H9 (cell line): ENCODE data around the gene CAPG. TPM values are rescaled to one million over a fixed set of nuclear protein-coding genes. Genes with fewer than 3 reads are reported as not detected.

Experiments used
- DNase-seq: peaks from one replicate; pipeline ENCODE4 v3.0.0-alpha.2; 2017
- H2AFZ ChIP-seq: one replicate; pipeline ENCODE4 v1.6.1; 2013; ENCODE audit warnings: mild to moderate bottlenecking, low read length, control low read depth, moderate library complexity
- H2AK5ac ChIP-seq: 2 replicates; pipeline ENCODE4 v1.6.1; 2013; ENCODE audit warnings: low read length, control low read depth, mixed read lengths; ENCODE audit not compliant: insufficient read length
- H2BK120ac ChIP-seq: one replicate; pipeline ENCODE4 v1.6.1; 2013; ENCODE audit warnings: low read depth, mild to moderate bottlenecking, low read length, control low read depth, inconsistent platforms; ENCODE audit not compliant: poor library complexity, severe bottlenecking
- H2BK12ac ChIP-seq: 2 replicates; pipeline ENCODE4 v1.6.1; 2013; ENCODE audit warnings: low read length, control low read depth, mixed read lengths, low read depth; ENCODE audit not compliant: insufficient read length
- H2BK15ac ChIP-seq: 2 replicates; pipeline ENCODE4 v1.6.1; 2013; ENCODE audit warnings: low read depth, low read length, control low read depth
- H2BK20ac ChIP-seq: one replicate; pipeline ENCODE4 v1.6.1; 2013; ENCODE audit warnings: low read depth, mild to moderate bottlenecking, low read length, control low read depth, inconsistent platforms; ENCODE audit not compliant: poor library complexity, severe bottlenecking
- H2BK5ac ChIP-seq: 2 replicates; pipeline ENCODE4 v1.6.1; 2013; ENCODE audit warnings: low read length, control low read depth, mixed read lengths; ENCODE audit not compliant: insufficient read length
- H3K14ac ChIP-seq: 2 replicates; pipeline ENCODE4 v1.6.1; 2013; ENCODE audit warnings: low read length, control low read depth; ENCODE audit not compliant: insufficient read depth
- H3K18ac ChIP-seq: 2 replicates; pipeline ENCODE4 v1.6.1; 2013; ENCODE audit warnings: low read depth, mild to moderate bottlenecking, mixed read lengths, low read length, control low read depth; ENCODE audit not compliant: insufficient read length
- H3K23ac ChIP-seq: 2 replicates; pipeline ENCODE4 v1.6.1; 2013; ENCODE audit warnings: low read length, control low read depth, mixed read lengths, low read depth; ENCODE audit not compliant: insufficient read length
- H3K23me2 ChIP-seq: 2 replicates; pipeline ENCODE4 v1.6.1; 2013; ENCODE audit warnings: low read depth, mild to moderate bottlenecking, mixed read lengths, low read length, control low read depth; ENCODE audit not compliant: insufficient read length, poor library complexity, severe bottlenecking
- H3K27ac ChIP-seq: 2 replicates; pipeline ENCODE4 v1.5.1; 2013; ENCODE audit warnings: low read length, control low read depth, mixed read lengths, low read depth; ENCODE audit not compliant: insufficient read length
- H3K27me3 ChIP-seq: 2 replicates; pipeline ENCODE4 v1.6.1; 2013; ENCODE audit warnings: low read length, control low read depth, inconsistent platforms; ENCODE audit not compliant: insufficient read depth
- H3K4ac ChIP-seq: 2 replicates; pipeline ENCODE4 v1.6.1; 2013; ENCODE audit warnings: low read depth, mild to moderate bottlenecking, control low read depth, inconsistent platforms, low read length, moderate library complexity
- H3K4me1 ChIP-seq: 2 replicates; pipeline ENCODE4 v1.6.1; 2013; ENCODE audit warnings: low read length, control low read depth, inconsistent platforms; ENCODE audit not compliant: insufficient read depth
- H3K4me2 ChIP-seq: 2 replicates; pipeline ENCODE4 v1.6.1; 2013; ENCODE audit warnings: low read length, control low read depth, mixed read lengths; ENCODE audit not compliant: insufficient read length, insufficient read depth
- H3K56ac ChIP-seq: 2 replicates; pipeline ENCODE4 v1.6.1; 2013; ENCODE audit warnings: low read depth, mild to moderate bottlenecking, mixed read lengths, low read length, control low read depth; ENCODE audit not compliant: insufficient read length
- H3K79me1 ChIP-seq: 2 replicates; pipeline ENCODE4 v1.6.1; 2013; ENCODE audit warnings: low read depth, mild to moderate bottlenecking, moderate library complexity, low read length, control low read depth, inconsistent platforms; ENCODE audit not compliant: insufficient read depth, poor library complexity, severe bottlenecking
- H3K79me2 ChIP-seq: 2 replicates; pipeline ENCODE4 v1.6.1; 2013; ENCODE audit warnings: low read length, control low read depth, inconsistent platforms; ENCODE audit not compliant: insufficient read depth
- H3K9ac ChIP-seq: 2 replicates; pipeline ENCODE4 v1.6.1; 2013; ENCODE audit warnings: low read length, control low read depth, mixed read lengths; ENCODE audit not compliant: insufficient read length; ENCODE audit errors: extremely low read depth
- H3K9me3 ChIP-seq: one replicate; pipeline ENCODE4 v1.6.1; 2013; ENCODE audit warnings: low read depth, low read length, inconsistent platforms; ENCODE audit not compliant: control insufficient read depth
- H3T11ph ChIP-seq: one replicate; pipeline ENCODE4 v1.6.1; 2013; ENCODE audit warnings: mild to moderate bottlenecking, low read length, control low read depth, inconsistent platforms
- H4K20me1 ChIP-seq: one replicate; pipeline ENCODE4 v1.6.1; 2013; ENCODE audit not compliant: control insufficient read depth, insufficient read length, insufficient read depth
- H4K5ac ChIP-seq: 2 replicates; pipeline ENCODE4 v1.6.1; 2013; ENCODE audit warnings: low read depth, mild to moderate bottlenecking, mixed read lengths, low read length, control low read depth; ENCODE audit not compliant: insufficient read length
- H4K8ac ChIP-seq: replicated peaks from 2 replicates; pipeline ENCODE4 v1.6.1; 2013; ENCODE audit warnings: low read length, control low read depth, mixed read lengths, low read depth; ENCODE audit not compliant: insufficient read length
- H4K91ac ChIP-seq: 2 replicates; pipeline ENCODE4 v1.6.1; 2013; ENCODE audit warnings: low read depth, mild to moderate bottlenecking, moderate library complexity, mixed read lengths, low read length, control low read depth; ENCODE audit not compliant: insufficient read length
- H3K27ac Mint-ChIP-seq, 3 experiments: 2 replicates in 2 of 3; 3 replicates in 1 of 3; pipeline ENCODE4 v1.8.0; 2020 to 2021; ENCODE audit warnings: mixed read lengths in 3 of 3, mild to moderate bottlenecking in 1 of 3, moderate library complexity in 1 of 3
- H3K27me3 Mint-ChIP-seq: 2 replicates; pipeline ENCODE4 v1.8.0; 2021; ENCODE audit warnings: low read depth, mild to moderate bottlenecking, moderate library complexity, mixed read lengths
- H3K36me3 Mint-ChIP-seq, 3 experiments: 2 replicates in 2 of 3; 3 replicates in 1 of 3; pipeline ENCODE4 v1.8.0; 2020 to 2021; ENCODE audit warnings: low read depth in 3 of 3, mixed read lengths in 3 of 3; ENCODE audit not compliant: insufficient read depth in 1 of 3
- H3K4me1 Mint-ChIP-seq, 2 experiments: 2 replicates each; pipeline ENCODE4 v1.8.0; 2020; ENCODE audit warnings: mixed read lengths in 2 of 2
- H3K4me3 Mint-ChIP-seq, 2 experiments: 2 replicates in 1 of 2; 3 replicates in 1 of 2; pipeline ENCODE4 v1.8.0; 2020 to 2021; ENCODE audit warnings: mild to moderate bottlenecking in 2 of 2, mixed read lengths in 2 of 2, moderate library complexity in 1 of 2
- H3K9me3 Mint-ChIP-seq, 2 experiments: 2 replicates in 1 of 2; 3 replicates in 1 of 2; pipeline ENCODE4 v1.8.0; 2020; ENCODE audit warnings: mild to moderate bottlenecking in 2 of 2, mixed read lengths in 2 of 2, moderate library complexity in 1 of 2
- WGBS: extraction: QIAGEN DNeasy Blood & Tissue Kit; methylation state at CpG from one replicate; pipeline ENCODE4 v1.1.7; 2013; ENCODE audit warnings: missing lambda C conversion rate, low lambda C conversion rate, mixed read lengths; ENCODE audit not compliant: insufficient read length; ENCODE audit errors: extremely low coverage; 5-methylcytosine and 5-hydroxymethylcytosine counted together
- total RNA-seq: library from RNA; stranded (reverse); gene quantifications from 2 replicates; pipeline ENCODE4 v1.2.1, GENCODE V29; 2021
- TF ChIP-seq, protein P1 (sequence below): fragments of 200-600 bp; sonication (generic); conservative IDR thresholded peaks from 3 replicates; pipeline ENCODE4 v1.8.0; 2021; ENCODE audit warnings: antibody characterized with exemption, mild to moderate bottlenecking

Gene CAPG
- total RNA-seq, 1 experiment from 2014 or later = 72.8 TPM

DNA sequence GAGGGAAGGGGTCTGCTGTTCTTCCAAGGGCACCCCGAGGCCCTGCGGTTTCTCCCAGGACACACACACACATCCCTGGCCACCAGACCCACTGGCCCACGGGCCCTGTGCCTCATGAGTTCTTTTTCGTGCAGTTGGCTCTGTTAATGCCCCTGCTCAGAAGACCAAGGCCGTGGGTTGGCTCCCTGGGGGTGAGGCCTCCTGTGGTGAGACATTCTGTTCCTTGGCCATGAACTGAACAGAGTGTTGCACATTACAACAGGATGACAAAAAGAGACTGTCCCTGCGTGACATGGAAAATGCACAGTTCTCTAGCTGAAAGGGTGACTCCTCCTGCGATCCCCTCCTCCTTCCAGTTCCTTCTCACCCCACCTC is 39.0 kb upstream of the CAPG start:
- H3T11ph ChIP-seq = no peak overlapping the region
- Mint-ChIP-seq H3K4me1 (peaks cover 0 to 11% of the 10 kb centered on the region in 2 experiments; a peak in 1 of 4 replicates), H3K9me3 (no peaks in the 10 kb centered on the region), H3K36me3 (no peaks in the 10 kb centered on the region), H3K27me3 (no peaks in the 10 kb centered on the region; the same call in 1 of the 2 replicates), H3K4me3 (no peak overlapping the region), H3K27ac (peak overlapping the region in 1 of 3 experiments; percentile 85; a peak in 1 of 7 replicates)
- no peak overlapping the region for H4K5ac ChIP-seq
- H3K14ac ChIP-seq = no peak overlapping the region
- no peak overlapping the region for H2BK12ac ChIP-seq
- no peak overlapping the region for H2BK15ac ChIP-seq
- H3K79me1 ChIP-seq = no peaks in the 10 kb centered on the region
- no peak overlapping the region for H3K56ac ChIP-seq
- H3K27ac ChIP-seq = no peak overlapping the region
- no peak overlapping the region for H2AK5ac ChIP-seq
- no peak overlapping the region for H3K23ac ChIP-seq
- H3K23me2 ChIP-seq = no peaks in the 10 kb centered on the region
- no peak overlapping the region for H2AFZ ChIP-seq
- no peak overlapping the region for H2BK5ac ChIP-seq
- H3K27me3 ChIP-seq = no peaks in the 10 kb centered on the region
- no peaks in the 10 kb centered on the region for H3K79me2 ChIP-seq
- H2BK20ac ChIP-seq = no peak overlapping the region
- no peaks in the 10 kb centered on the region for H3K4me1 ChIP-seq
- H2BK120ac ChIP-seq = no peak overlapping the region
- no peak overlapping the region for H4K91ac ChIP-seq
- no peak for DNase-seq
- no peak overlapping the region for H3K4ac ChIP-seq
- no peaks in the 10 kb centered on the region for H3K9me3 ChIP-seq
- WGBS = no CpG with 5 or more reads among the region's 7 CpGs
- no peak overlapping the region for H4K8ac ChIP-seq
- H4K20me1 ChIP-seq = no peaks in the 10 kb centered on the region
- TF ChIP-seq, protein P1, sequence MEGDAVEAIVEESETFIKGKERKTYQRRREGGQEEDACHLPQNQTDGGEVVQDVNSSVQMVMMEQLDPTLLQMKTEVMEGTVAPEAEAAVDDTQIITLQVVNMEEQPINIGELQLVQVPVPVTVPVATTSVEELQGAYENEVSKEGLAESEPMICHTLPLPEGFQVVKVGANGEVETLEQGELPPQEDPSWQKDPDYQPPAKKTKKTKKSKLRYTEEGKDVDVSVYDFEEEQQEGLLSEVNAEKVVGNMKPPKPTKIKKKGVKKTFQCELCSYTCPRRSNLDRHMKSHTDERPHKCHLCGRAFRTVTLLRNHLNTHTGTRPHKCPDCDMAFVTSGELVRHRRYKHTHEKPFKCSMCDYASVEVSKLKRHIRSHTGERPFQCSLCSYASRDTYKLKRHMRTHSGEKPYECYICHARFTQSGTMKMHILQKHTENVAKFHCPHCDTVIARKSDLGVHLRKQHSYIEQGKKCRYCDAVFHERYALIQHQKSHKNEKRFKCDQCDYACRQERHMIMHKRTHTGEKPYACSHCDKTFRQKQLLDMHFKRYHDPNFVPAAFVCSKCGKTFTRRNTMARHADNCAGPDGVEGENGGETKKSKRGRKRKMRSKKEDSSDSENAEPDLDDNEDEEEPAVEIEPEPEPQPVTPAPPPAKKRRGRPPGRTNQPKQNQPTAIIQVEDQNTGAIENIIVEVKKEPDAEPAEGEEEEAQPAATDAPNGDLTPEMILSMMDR = no peak
- no peak overlapping the region for H3K4me2 ChIP-seq
- H3K9ac ChIP-seq = no peak overlapping the region
- no peak overlapping the region for H3K18ac ChIP-seq
